ENCODE results near the gene MN1. TPM values are rescaled to one million over a fixed set of nuclear protein-coding genes. Genes with fewer than 3 reads are reported as not detected.

MN1 gene
- total and polyA plus RNA-seq, 2 experiments from 2014 or later: 1.0 to 6.8 TPM

GRCh38 chr22:27788500-27789288 lies 12.9 kb downstream of the MN1 start:
- no peak overlapping the region for H3K4me3 ChIP-seq
- Mint-ChIP-seq H3K27ac (no peak overlapping the region), H3K4me3 (no peak overlapping the region), H3K36me3 (ENCODE audit: low read depth) (no peaks in the 10 kb centered on the region), H3K27me3 (ENCODE audit: insufficient read depth, low read depth, poor library complexity) (peaks cover 24% of the 10 kb centered on the region), H3K9me3 (no peaks in the 10 kb centered on the region), H3K4me1 (peaks cover 74% of the 10 kb centered on the region)
- H3K4me2 ChIP-seq: no peak overlapping the region
- TF ChIP-seq NANOG (IDR thresholded peaks at IDR 0.05; ENCODE audit: borderline replicate concordance) (no peak), JUNB (IDR thresholded peaks at IDR 0.05; ENCODE audit: unreplicated experiment) (no peak), ZNF462 (CRISPR knock-in tag; IDR thresholded peaks at IDR 0.05) (no peak), ZNF114 (CRISPR knock-in tag; IDR thresholded peaks at IDR 0.05) (no peak), POLR2AphosphoS5 (IDR thresholded peaks at IDR 0.05; ENCODE audit: low read depth) (no peak), CTCF (conservative IDR thresholded peaks at IDR 0.05; ENCODE audit: low read depth in 2 of 2) (no peak), EZH2 (IDR thresholded peaks at IDR 0.05; ENCODE audit: low read depth, unreplicated experiment) (no peak), EZH2phosphoT487 (IDR thresholded peaks at IDR 0.05; ENCODE audit: unreplicated experiment) (no peak), ZNF331 (CRISPR knock-in tag; IDR thresholded peaks at IDR 0.05; ENCODE audit: low read depth) (no peak), ETS1 (IDR thresholded peaks at IDR 0.05) (no peak), CREB1 (CRISPR knock-in tag; IDR thresholded peaks at IDR 0.05; ENCODE audit: low read depth) (no peak), STAT1 (IDR thresholded peaks at IDR 0.05; ENCODE audit: unreplicated experiment) (no peak), REST (IDR thresholded peaks at IDR 0.05; ENCODE audit: unreplicated experiment) (no peak)
- H3K36me3 ChIP-seq (ENCODE audit: insufficient read depth): no peaks in the 10 kb centered on the region
- H3K27me3 ChIP-seq (ENCODE audit: insufficient read depth): peaks cover 54% of the 10 kb centered on the region
- no peak overlapping the region for H3K27ac ChIP-seq (ENCODE audit: low read depth)
- H3K4me1 ChIP-seq (ENCODE audit: insufficient read depth): peaks cover 66% of the 10 kb centered on the region
- H4K20me1 ChIP-seq (replicated peaks; ENCODE audit: insufficient read depth): peaks cover 10% of the 10 kb centered on the region; the same call in 1 of the 2 replicates
- DNase-seq (ENCODE audit: low spot score) (no peak), ATAC-seq (no peak)
- no peak overlapping the region for H2AFZ ChIP-seq
- 0 out of 2 replicates have a peak, but pooled peaks cover 4% of the 10 kb centered on the region for H3K79me2 ChIP-seq (replicated peaks; ENCODE audit: insufficient read depth)
- H3F3A ChIP-seq (replicated peaks; ENCODE audit: low read depth): no peaks in the 10 kb centered on the region; the same call in 1 of the 2 replicates
- H3K9me2 ChIP-seq (ENCODE audit: insufficient read depth): no peaks in the 10 kb centered on the region
